Skin of body (tissue), 2 donors: Measurements from ENCODE around the gene RPTOR. TPM values are rescaled to one million over a fixed set of nuclear protein-coding genes. Genes with fewer than 3 reads are reported as not detected.
"Not testable (repeated sequence)": the region's sequence is repeated elsewhere in the genome, so short reads cannot be mapped to it uniquely, and the experiment has no call there.

Source experiments
- DNase-seq: peaks from one replicate; lab custom pipeline; 2025; lab: John Stamatoyannopoulos, UW
- total RNA-seq: library from RNA; depleted of rRNA; stranded (reverse); fragments of >200 nt; gene quantifications from one replicate; pipeline ENCODE4 v1.2.3, GENCODE V29; 2014

The RPTOR gene
- total RNA-seq, 1 donor from 2014 or later: 22.0 TPM

DNA sequence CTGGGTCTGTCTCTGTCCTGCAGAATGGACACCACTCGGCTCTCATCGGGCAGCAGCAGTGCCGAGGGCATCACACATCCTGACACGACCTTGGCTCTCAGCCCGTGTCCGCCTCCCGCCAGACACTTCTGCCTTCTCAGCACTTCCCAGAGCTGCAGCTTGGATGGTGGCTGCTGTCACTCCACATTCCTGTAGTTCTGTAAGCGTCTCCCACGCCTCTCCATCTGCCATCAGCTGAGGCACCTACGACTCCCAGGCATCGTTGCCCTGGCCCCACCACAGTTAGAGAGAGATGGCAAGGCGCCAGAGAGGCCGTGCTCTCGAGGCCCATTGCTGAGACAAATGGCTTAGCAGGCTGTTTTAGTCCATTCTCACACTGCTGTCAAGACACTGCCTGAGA, 251.1 kb downstream of the RPTOR start:
- no peak for DNase-seq

GRCh38 chr17:80796430-80796861, 251.8 kb downstream of the RPTOR start:
- no peak for DNase-seq

DNA sequence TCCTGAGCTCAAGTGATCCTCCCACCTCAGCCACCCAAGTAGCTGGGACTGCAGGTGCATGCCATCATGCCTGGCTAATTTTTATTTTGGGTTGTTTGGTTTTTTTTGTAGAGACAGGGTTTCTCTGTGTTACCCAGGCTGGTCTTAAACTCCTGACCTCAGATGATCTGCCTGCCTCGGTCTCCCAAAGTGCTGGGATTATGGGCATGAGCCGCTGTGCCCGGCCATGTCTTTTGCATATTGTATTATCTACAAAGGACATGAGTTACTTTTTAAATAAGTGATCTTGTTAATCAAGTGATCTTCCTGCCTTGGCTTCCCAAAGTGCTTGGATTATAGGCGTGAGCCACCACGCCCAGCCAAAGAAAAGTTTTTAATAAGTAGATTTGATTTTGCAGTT, 252.6 kb downstream of the RPTOR start:
- DNase-seq: not testable (repeated sequence)

DNA sequence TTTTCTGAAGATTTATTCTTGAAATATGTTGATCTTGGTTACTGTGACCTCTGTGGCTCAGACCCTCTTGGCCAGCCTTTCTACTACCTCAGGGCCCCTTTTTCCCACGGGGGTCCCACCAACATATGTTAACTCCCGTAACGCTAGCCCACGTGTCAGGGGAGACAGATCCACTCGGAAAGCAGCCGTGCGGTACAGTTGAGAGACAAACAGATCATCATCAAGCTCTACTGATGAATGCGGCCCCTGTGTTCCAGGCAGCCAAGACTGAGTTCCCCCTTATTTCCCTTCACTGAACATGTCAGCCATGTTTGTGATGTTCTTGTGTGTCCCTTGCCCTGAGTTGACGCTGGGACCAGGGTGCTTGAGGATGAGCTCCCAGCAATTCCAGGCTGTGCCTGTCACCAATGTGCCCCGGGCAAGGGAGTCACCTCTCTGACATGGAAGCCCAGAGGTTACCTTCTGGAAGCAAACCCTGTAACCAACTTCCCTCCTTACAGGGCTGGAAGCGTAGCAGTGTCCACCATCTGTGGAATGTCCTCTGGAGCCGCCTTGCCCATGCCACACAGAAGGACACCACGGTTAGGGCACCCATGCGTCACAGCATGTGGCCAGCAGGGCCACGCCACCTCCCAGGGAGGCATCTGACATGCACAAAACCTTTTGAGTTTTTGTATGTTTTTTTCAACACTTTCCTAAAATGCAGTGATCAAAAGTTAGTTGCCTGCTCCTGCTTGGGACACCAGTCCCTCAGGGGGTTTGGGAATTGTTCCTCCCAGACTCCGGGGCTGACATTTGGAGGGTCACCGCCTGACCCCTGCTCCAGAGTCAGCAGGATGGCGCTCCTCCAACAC, 253.3 kb downstream of the RPTOR start:
- DNase-seq: no peak

- no peak for DNase-seq
Measured at GRCh38 chr17:80798595-80799537, 254.2 kb downstream of the RPTOR start.

DNA sequence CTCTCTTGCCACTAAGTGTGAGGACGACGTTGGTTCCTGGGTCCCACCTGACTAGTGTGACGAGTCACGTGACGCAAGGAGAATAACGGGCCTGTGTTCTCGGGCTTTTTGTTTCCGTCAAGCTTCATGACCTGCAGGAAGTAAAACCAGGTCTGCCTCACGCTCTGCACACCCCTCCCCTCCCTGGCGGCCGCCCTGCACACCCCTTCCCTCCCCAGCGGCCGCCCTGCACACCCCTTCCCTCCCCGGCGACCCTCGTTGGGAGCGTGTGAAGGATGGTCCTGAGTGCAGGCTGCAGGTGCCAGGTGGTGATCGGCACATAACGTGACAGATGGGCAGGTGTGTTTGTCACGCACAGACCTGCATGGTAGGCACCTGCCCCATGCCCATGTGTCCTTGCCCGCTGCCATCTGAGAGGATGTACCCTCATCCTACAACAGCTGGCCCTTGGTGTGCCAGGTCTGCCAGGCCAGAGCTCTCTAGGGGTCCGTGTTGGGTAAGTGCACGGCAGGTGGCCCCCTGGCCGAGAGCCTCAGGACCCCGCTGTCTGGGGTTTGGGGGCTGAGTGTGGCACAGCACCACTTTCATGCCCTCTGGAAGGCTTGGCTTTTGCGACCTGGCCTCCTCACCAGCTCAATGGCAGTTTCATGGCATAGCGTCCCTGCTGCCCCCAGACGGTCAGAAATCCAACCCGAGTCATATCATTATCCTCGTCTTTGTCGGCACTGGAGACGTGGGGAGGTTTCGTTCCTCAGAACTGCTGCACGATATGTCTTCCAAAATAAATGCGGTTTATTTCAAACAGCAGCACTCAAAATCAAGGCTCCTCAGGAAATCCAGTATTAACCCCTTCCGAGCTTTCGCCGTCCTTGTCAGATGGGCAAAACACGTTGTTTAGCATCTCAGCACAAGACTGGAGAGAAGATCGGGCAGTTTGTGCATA, 255.2 kb downstream of the RPTOR start:
- DNase-seq: no peak

DNA sequence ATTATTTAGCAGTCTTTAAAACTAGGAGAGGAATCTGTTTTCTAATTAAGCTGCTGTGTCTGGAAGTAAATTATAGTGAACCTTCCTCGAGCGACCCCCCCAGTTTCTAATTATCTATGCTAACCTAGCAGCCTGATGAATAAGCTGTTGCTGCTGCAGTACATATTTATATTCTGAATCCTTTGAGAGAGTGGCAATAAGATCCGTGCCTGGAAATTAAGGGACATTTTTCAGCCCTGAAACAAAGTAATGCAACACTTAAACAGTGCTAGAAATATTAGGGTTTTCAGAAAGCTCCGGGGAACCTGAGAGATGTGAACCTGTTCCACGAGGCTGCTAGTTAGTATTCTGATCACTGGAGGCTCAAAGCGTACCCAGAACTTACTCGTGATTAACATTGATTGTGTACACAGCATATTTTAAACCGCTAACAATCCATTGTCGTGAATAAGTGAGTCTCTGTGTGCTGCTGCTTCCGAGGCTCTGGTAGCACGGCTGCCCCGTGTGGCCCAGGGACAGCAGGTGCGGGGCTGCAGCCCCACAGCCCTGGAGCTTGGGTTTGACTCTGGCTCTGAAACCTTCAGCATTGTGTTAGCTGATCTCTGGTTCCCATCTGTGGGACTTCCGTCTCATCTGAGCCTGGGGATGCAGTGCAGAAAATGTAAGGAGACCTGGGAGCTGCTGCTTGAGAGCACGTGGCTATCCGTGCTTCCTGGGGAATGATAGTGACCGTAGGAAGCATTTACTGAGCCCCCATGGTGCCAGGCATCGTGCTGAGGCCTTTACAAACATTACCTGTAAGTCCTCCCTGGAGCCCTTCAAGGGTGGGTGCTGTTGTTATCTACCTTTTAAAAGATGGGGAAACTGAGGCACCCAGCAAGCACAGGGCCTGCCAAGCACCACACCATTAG, 256.1 kb downstream of the RPTOR start:
- DNase-seq: no peak

- DNase-seq: no peak
Measured at GRCh38 chr17:80802626-80803450, 258.2 kb downstream of the RPTOR start.

- no peak for DNase-seq
Measured at GRCh38 chr17:80803451-80804428, 259.1 kb downstream of the RPTOR start.

DNA sequence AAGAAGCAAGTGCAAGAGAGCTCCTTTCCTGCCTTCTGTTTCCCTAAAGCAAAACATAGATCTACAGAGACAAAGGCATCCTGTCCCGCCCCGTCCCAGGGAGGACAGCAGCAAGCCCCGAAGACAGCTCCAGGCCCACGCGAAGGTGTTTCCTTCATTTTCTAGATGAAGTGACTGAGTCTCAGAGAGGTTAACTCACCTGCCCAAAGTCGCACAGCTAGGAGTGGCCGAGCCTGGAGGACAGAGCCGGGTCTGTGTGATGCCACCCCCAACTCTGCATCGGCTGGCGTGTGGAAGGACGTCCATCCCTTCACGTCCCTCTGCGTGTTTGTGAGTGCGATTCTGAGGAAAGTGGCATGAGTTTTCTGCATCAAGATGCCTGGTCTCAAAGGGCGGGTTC, 259.8 kb downstream of the RPTOR start:
- no peak for DNase-seq

DNA sequence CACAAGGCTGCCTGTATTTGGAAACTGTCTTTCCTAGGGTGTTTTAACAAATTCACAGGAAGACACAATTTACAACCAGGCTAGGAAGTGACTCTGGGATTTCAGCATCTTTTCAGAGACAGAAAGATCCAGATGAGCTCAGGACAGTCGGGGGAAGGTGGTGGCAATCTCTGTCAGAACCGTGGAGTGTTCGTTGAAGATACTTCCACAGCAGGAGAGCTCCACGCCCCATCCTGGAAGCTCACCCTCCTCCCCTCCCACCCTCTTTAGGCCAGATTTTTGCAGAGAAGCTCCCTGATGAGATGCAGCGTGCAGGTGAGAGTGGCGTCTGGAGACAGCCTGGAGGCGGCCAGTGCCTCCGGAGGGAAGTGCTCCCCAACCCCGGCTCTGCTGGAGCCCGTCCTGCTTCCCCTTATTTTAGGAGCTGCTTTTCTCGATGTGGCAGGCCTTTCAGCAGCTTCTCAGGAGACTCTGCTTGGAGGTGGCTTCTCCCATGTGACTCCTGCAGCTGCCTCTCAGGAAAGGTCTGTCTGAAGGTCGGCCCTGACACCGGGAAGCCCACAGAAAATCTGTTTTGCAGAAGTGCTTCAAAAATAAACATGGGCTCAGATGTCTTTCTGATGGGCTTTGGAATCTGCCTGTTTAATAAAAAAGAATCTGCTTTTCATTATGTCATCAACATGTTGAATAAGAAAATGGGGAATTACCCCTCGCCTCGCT, 260.6 kb downstream of the RPTOR start:
- no peak for DNase-seq

DNA sequence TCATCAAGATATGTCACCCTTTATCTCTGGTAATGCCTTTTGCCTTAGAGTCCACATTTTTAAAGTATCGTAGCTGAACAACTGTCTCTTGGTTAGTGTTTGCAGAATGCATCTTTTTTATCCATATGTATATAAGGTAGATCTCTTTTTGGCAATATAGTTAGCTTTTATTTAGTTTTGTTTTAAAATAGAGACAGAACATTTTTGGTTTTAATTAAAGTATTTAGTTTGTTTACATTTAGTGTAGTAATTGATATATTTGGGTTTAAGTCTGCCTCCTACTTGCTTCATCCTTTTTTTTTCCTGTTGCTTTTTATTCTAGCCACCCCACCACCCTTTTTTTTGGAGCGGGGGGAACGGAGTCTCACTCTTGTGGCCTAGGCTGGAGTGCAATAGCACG, 262.4 kb downstream of the RPTOR start:
- DNase-seq: no peak

- DNase-seq: no peak
Measured at GRCh38 chr17:80807882-80808281, 263.2 kb downstream of the RPTOR start.

GRCh38 chr17:80811181-80812105, 266.8 kb downstream of the RPTOR start:
- DNase-seq: no peak

- no peak for DNase-seq
Measured at GRCh38 chr17:80812362-80813088, 267.9 kb downstream of the RPTOR start.
